Measurements from ENCODE around the gene SLIT3. TPM values are rescaled to one million over a fixed set of nuclear protein-coding genes. Genes with fewer than 3 reads are reported as not detected.

Gene SLIT3
- total and polyA plus RNA-seq, 4 donors = 4.6 to 48.5 (median 19.8) TPM

GRCh38 chr5:169305366-169305765, 4.4 kb upstream of the SLIT3 start:
- no peaks in the 10 kb centered on the region for H3K36me3 ChIP-seq (ENCODE audit: control insufficient read depth in 4 of 4, insufficient read depth in 4 of 4, low read length in 4 of 4)
- no peaks in the 10 kb centered on the region for H3K9me3 ChIP-seq (ENCODE audit: control insufficient read depth in 4 of 4, insufficient read depth in 3 of 4, low read length in 3 of 4)
- H3K9ac ChIP-seq (ENCODE audit: insufficient read depth in 1 of 2, low read length in 2 of 2) = no peak overlapping the region
- DNase-seq (peak; percentile 33 to 70 (median 63)), ATAC-seq (ENCODE audit: insufficient read depth, low FRiP score) (no peak)
- H3K27me3 ChIP-seq (ENCODE audit: control insufficient read depth in 3 of 3, insufficient read depth in 3 of 3, low read length in 2 of 3) = peaks cover 0 to 13% (median 5%) of the 10 kb centered on the region in 3 donors
- WGBS, 2 donors = 75 to 86% methylated on average over 4 of the region's 4 CpGs
- peaks cover 0 to 16% (median 12%) of the 10 kb centered on the region in 5 donors for H3K4me1 ChIP-seq (ENCODE audit: control insufficient read depth in 5 of 5, insufficient read depth in 5 of 5, low read length in 5 of 5)
- H3K27ac ChIP-seq (ENCODE audit: low read depth in 1 of 2, low read length in 1 of 2) = no peak overlapping the region
- no peak for TF ChIP-seq CTCF (IDR thresholded peaks at IDR 0.05; ENCODE audit: control extremely low read depth, extremely low read depth)
- no peak overlapping the region for H3K4me3 ChIP-seq

- TF ChIP-seq CTCF (IDR thresholded peaks at IDR 0.05; ENCODE audit: control extremely low read depth, extremely low read depth) = no peak
- Histone ChIP-seq H3K9me3 (ENCODE audit: control insufficient read depth in 4 of 4, insufficient read depth in 3 of 4, low read length in 3 of 4) (no peaks in the 10 kb centered on the region), H3K9ac (ENCODE audit: insufficient read depth in 1 of 2, low read length in 2 of 2) (no peak overlapping the region), H3K27me3 (ENCODE audit: control insufficient read depth in 3 of 3, insufficient read depth in 3 of 3, low read length in 2 of 3) (peaks cover 2 to 18% (median 7%) of the 10 kb centered on the region in 3 donors), H3K4me1 (ENCODE audit: control insufficient read depth in 5 of 5, insufficient read depth in 5 of 5, low read length in 5 of 5) (peaks cover 0 to 18% (median 12%) of the 10 kb centered on the region in 5 donors), H3K4me3 (no peak overlapping the region), H3K27ac (ENCODE audit: low read depth in 1 of 2, low read length in 1 of 2) (no peak overlapping the region), H3K36me3 (ENCODE audit: control insufficient read depth in 4 of 4, insufficient read depth in 4 of 4, low read length in 4 of 4) (no peaks in the 10 kb centered on the region)
- DNase-seq (no peak), ATAC-seq (ENCODE audit: insufficient read depth, low FRiP score) (no peak)
- 65 to 81% methylated on average over 1 of the region's 1 CpG for WGBS, 2 donors
Measured at GRCh38 chr5:169304175-169304574, 3.2 kb upstream of the SLIT3 start.

GRCh38 chr5:169303119-169303515, 2.2 kb upstream of the SLIT3 start:
- no peak overlapping the region for H3K4me3 ChIP-seq
- H3K9ac ChIP-seq (ENCODE audit: insufficient read depth in 1 of 2, low read length in 2 of 2) = no peak overlapping the region
- DNase-seq (no peak), ATAC-seq (ENCODE audit: insufficient read depth, low FRiP score) (no peak)
- peaks cover 6 to 18% (median 14%) of the 10 kb centered on the region in 3 donors for H3K27me3 ChIP-seq (ENCODE audit: control insufficient read depth in 3 of 3, insufficient read depth in 3 of 3, low read length in 2 of 3)
- H3K9me3 ChIP-seq (ENCODE audit: control insufficient read depth in 4 of 4, insufficient read depth in 3 of 4, low read length in 3 of 4) = no peaks in the 10 kb centered on the region
- peaks cover 0 to 28% (median 12%) of the 10 kb centered on the region in 5 donors for H3K4me1 ChIP-seq (ENCODE audit: control insufficient read depth in 5 of 5, insufficient read depth in 5 of 5, low read length in 5 of 5)
- no peaks in the 10 kb centered on the region for H3K36me3 ChIP-seq (ENCODE audit: control insufficient read depth in 4 of 4, insufficient read depth in 4 of 4, low read length in 4 of 4)
- no peak for TF ChIP-seq CTCF (IDR thresholded peaks at IDR 0.05; ENCODE audit: control extremely low read depth, extremely low read depth)
- no peak overlapping the region for H3K27ac ChIP-seq (ENCODE audit: low read depth in 1 of 2, low read length in 1 of 2)

GRCh38 chr5:169302491-169303118, 1.7 kb upstream of the SLIT3 start:
- no peaks in the 10 kb centered on the region for H3K36me3 ChIP-seq (ENCODE audit: control insufficient read depth in 4 of 4, insufficient read depth in 4 of 4, low read length in 4 of 4)
- no peaks in the 10 kb centered on the region for H3K9me3 ChIP-seq (ENCODE audit: control insufficient read depth in 4 of 4, insufficient read depth in 3 of 4, low read length in 3 of 4)
- peaks cover 6 to 18% (median 14%) of the 10 kb centered on the region in 3 donors for H3K27me3 ChIP-seq (ENCODE audit: control insufficient read depth in 3 of 3, insufficient read depth in 3 of 3, low read length in 2 of 3)
- H3K4me3 ChIP-seq = no peak overlapping the region
- TF ChIP-seq CTCF (IDR thresholded peaks at IDR 0.05; ENCODE audit: control extremely low read depth, extremely low read depth) = peak; percentile 69
- H3K4me1 ChIP-seq (ENCODE audit: control insufficient read depth in 5 of 5, insufficient read depth in 5 of 5, low read length in 5 of 5) = peaks cover 0 to 33% (median 12%) of the 10 kb centered on the region in 5 donors
- 16% methylated on average over 17 of the region's 17 CpGs for WGBS, 2 donors
- ATAC-seq (ENCODE audit: insufficient read depth, low FRiP score) (no peak), DNase-seq (peak; percentile 89 to 92 (median 91))
- H3K9ac ChIP-seq (ENCODE audit: insufficient read depth in 1 of 2, low read length in 2 of 2) = no peak overlapping the region
- H3K27ac ChIP-seq (ENCODE audit: low read depth in 1 of 2, low read length in 1 of 2) = no peak overlapping the region
